IPS-NIHi7 (cell line): Measurements from ENCODE around the gene CDC40.
"Not testable (repeated sequence)": the region's sequence is repeated elsewhere in the genome, so short reads cannot be mapped to it uniquely, and the experiment has no call there.

Experiments used
- DNase-seq: peaks from one replicate; pipeline ENCODE4 v3.0.0; 2012; ENCODE audit warnings: mixed read lengths; ENCODE audit errors: extremely low spot score

Gene CDC40

DNA sequence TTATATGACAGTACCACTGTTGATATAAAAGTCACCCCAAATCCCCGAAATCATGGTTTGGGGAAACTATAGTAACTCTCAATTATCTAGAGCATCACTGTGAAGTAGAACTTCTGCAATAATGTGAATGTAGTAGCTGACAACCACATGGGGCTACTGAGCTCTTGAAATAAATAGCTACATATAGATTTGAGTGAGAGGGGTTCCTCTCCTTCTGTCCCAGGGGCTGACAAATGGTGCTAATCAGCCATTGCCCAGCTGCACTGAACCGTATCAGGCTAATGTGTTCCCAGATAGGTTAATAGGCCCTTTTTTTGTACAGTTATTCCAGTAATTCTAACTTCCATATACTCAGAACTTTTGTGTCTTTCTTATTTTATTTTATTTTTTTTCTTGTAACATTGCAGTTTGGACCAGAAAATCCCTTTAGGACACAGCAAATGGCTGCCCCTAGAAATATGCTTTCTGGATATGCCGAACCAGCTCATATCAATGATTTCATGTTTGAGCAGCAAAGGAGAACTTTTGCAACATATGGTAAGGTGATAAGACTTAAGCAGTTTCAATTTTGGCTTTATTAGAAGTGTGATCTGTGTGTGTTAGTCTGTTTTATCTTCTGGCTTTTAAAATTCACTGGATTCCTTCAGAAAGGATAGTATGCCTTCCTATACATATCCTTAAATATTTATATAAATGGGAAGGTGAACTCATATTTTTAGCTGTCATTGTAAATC is 21.1 kb downstream of the CDC40 start:
- no peak for DNase-seq

DNA sequence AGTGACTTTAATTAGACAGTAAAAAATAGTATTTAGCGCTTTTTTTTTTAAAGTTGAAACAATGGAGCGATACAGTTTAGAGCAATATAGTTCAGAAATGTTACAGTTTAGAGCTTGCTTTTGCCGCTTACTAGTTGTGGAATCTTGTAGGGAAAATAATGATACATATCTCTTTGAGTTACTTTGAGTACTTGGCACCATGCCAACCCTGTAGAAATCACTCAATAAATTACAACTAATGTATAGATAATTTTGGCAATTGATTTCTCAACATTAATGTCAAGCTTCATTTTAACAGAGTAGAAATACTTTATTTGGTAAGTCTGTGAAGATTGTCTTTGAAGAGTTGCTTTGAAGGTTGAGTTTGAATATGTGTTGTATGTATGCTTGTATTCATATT is 27.4 kb downstream of the CDC40 start:
- DNase-seq, result no peak

- DNase-seq, result no peak
These were observed 31.5 kb downstream of the CDC40 start for GRCh38 chr6:110211753-110212152.

DNA sequence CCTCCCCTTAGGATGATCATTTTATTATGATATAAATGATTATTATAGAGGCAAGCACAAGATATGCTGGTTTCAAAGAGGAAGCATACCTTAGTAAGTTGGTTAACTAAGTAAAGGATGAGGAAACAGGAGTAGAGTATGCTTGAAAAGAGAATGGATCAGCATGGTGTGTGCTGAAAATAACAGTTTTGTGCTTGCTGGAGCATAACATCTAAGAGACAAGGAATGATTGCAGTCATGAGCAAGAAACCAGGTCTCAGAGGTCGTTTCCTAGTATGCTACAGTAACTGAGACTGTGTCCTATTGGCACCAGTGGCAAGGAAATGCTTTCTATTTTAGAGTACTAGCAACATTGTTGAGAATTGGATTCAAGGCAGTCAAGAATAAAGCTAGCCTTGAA is 34.1 kb downstream of the CDC40 start:
- DNase-seq, result no peak

- DNase-seq, result no peak
These were observed 35.9 kb downstream of the CDC40 start for GRCh38 chr6:110216140-110216539.

DNA sequence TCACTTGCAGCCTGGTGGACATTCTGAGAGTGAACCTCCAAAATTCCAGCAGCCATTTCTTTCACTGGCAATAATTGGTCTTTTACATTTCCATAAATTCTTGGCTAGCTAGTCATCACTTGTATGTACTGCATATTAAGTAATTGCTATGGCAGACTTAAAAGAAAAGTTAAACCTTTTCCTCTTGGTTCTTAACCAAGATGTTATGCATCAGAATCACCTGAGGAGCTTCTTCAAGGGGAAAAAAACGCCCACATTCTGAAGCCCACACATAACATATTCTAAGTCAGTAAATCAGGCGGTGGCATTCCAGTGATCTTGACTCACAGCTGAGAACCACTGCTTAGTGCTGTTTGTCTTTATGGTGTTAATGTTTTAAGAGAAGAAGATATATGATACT is 37.0 kb downstream of the CDC40 start:
- no peak for DNase-seq

GRCh38 chr6:110221738-110222137 is 41.5 kb downstream of the CDC40 start:
- DNase-seq, result no peak

DNA sequence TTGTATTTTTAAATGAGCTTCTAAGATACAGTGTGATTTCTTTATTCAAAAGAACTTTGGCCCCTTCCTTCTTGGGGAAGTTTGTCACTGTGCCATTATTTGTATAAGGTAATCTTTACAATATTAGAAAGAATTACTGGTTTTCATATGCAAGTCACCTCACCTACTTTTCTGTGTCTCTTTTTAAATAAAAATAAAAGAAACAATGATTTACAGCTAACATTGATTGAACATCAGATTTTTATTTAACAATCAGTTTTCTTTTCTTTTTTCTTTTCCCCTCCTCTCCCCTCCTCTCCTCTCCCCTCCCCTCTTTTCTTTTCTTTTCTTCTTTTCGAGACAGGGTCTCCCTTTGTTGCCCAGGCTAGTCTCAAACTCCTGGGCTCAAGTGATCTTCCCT is 46.0 kb downstream of the CDC40 start:
- no peak for DNase-seq

DNA sequence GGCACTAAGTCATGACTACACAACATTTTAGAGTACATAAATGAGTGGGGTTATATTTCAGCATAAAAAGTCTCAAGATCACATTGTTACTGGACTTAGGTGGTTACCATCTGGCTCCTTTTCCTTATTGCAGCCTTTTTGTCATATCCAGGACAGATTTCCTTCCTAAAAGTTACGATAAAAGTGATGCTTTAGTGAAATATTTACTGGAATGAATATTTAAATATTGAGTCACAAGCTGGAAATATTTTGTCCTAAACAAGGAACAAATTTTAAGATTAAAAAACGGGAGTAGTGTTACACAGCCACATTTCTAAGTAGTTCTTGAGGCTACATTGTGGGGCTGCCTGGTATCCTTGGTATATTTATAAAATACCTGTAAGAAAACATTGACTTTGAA is 52.2 kb downstream of the CDC40 start:
- DNase-seq, result no peak

GRCh38 chr6:110233770-110234374 is 53.6 kb downstream of the CDC40 start:
- DNase-seq, result no peak

DNA sequence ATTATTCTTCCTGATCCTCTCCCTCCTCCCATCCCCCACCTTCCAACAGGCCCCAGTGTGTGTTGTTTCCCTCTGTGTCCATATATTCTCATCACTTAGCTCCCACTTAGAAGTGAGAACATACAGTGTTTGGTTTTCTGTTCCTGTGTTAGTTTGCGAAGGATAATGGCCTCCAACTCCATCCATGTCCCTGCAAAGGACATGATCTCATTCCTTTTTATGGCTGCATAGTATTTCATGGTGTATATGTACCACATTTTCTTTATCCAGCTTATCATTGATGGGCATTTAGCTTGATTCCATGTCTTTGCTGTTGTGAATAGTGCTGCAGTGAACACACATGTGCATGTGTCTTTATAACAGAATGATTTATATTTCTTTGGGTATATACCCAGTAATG is 55.8 kb downstream of the CDC40 start:
- not testable (repeated sequence) for DNase-seq

DNA sequence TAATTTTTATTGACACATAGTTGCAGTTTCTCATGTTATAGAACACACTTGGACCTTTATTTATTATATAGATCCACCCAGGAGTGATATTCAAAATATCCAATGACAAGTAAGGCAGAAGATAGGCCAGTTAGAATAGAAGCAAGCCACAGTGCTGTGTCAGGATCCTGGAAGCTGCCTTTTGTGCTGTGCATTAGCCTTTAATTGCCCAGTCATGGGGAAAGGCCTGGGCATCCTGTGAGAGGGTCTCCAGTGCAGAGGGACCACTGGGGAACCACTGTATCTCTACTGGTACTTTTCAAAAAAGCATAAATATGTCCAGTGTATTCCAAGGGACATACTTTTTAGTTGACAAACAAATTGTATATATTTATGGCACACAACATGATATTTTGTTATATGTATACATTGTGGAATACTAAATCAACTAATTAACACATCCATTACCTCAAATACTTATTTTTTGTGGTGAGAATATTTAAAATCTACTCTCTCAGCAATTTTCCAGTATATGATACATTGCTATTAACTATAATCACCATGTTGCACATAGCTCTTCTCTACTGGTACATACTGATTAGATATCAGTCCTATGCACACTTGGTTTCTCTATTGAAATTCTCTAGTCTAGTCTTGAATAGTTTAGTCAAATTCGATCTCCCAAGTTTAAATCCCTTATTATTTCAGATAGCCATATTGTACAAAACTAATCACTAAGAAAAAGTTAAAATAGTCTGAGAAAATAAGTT is 59.5 kb downstream of the CDC40 start:
- no peak for DNase-seq

DNA sequence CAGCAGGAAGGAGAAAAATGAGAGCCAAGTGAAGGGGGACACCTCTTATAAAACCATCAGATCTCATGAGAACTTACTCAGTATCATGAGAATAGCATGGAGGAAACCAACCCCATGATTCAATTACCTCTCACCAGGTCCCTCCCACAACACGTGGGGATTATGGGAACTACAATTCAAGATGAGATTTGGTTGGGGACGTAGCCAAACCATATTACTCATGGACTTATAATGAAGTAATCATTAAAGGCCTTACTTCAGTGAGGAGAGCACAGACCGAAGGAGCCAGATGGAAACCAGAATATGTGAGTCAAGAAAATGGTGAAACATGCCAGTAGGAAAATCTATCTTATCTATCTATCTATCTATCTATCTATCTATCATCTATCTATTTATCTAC is 64.4 kb downstream of the CDC40 start:
- DNase-seq, result not testable (repeated sequence)

DNA sequence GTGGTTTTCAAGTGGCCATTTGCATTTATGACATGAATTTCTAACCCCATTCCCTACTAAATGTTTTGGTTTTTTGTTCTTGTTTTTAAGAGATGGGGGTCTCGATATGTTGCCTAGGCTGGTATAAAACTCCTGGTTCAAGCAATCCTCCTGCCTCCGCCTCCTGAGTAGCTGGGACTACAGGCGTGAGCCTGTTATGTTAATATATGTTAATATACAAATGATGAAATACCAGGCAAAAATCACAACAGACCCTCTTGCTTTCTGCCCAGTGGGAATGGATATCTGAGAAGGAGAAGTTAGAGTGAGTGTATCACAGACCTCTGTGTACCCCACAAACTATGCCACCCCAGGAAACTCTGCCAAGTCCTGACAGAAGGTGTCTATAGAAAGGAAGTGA is 66.2 kb downstream of the CDC40 start:
- no peak for DNase-seq

DNA sequence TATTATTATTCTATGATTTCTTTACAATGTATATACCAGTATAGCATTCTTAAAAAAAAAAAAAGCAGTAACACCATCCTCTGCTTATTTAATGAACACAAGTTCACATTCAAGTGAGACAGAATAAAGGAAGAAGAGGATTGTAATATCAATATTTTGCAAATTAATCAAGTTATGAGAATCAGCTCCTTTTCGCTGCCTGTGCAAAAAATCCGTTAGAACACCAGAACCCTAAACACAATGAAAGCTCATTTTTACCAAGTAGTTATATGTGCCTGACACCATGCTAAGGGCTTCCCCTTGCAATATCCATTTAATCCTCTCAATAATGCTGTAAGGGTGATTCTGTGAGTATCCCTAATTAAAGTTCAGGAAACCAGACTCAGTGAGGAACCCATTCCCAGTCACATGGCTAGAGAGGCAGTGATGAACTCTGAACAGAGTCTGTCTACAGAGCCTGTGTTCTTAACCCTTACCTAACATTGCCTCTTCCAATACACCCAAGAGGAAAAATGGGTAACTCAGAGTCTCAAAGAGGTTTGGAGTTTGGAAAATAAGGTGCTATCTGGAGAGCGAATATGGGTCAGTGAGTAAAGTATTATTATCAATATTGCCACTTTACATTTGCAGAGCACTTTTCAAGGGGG is 66.8 kb downstream of the CDC40 start:
- no peak for DNase-seq

DNA sequence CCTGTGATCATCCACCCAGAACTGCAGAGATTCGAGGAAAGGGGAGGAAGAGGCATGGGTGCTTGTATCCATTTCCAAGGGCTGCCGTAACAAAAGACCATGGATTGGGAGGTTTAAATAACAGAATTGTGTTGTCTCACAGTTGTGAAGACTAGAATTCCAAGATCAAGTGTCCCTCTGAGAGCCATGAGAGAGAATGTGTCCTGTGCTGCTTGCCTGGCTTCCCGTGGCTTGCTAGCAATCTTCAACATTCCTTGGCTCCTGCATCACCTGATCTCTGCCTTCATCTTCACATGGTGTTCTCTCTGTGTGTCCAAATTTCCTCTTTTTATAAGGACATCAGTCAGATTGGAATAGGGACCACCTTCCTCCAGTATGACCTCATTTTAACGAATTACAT is 69.8 kb downstream of the CDC40 start:
- no peak for DNase-seq

DNA sequence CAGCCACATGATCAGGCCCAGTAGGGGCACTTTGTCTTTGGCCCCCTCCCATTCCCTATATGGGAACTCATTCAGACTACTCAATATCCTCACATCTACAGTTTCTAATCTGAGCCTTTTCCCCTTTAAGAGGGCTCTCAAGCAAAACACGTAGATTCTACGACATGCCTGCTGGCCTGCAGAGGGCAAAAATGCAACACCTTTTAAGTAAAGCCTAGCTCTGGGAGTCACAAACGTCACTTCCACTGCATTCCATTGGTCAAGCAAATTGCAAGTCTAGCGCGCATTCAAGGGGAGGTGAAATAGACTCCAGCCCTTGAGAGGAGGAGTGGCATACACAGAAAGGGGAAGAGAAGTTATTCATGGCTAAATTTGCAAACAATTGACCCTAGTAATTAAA is 70.6 kb downstream of the CDC40 start:
- peak; percentile 21 for DNase-seq

DNA sequence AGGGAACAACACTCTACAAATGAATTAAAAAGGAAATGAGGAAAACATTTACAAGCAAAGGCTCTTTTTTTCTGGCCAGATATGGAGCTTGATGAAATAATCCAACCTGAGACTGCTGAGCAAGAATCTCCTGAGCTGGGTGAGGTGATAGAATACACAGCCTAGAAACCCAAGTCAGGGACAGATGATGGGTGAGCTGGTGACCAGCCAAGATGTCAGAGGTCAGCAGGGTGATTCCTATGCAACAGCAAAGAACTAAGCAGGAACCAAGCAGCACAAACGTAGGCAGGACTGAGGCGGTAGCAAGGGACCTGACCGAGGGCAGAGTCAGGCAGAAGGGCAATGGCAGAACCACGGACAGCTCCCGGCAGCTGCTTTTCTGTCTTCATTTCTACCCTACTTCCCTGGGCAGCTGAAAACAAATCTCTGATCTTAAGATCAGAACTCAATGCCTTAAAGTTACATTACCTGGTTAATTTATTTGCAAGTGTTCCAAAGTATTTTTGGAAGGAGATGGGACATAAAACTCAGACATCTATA is 75.1 kb downstream of the CDC40 start:
- DNase-seq, result peak; percentile 83

DNA sequence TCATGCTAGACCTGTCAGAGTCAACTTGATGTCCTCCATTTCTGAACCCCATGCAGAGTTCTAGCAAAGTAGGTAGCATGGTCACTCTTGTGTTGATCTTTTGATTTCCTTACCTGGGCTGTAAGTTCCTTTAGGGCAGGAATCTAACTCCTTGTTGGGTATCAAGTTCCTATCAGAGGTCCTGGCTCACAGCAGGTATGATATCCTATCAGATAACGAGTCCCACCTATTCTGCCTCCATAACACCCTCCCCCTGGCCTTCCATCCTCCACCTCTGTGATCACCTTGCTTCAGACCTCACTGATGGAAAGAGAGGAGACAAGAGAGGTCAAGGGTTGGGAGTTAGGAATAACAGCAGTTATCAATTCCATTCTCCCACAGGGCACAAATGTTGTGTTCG is 76.1 kb downstream of the CDC40 start:
- DNase-seq, result no peak

DNA sequence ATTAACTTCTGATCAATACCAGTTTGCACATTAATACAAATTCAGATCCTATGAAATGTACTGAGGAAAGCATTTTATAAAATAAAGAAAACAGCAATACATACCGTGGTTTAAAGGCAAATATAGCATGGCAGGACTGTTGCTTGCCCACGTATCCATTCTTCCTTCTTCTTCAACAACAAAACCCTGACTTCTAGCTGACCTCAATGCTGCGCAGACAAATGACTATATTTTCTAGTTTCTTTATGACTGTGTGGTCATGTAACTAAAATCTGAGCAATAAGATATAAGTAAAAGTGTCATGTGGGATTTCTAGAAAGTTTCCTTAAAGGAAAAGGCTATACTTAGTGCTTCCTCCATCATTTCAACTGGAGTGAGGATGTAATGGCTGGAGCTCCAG is 85.0 kb downstream of the CDC40 start:
- no peak for DNase-seq

DNA sequence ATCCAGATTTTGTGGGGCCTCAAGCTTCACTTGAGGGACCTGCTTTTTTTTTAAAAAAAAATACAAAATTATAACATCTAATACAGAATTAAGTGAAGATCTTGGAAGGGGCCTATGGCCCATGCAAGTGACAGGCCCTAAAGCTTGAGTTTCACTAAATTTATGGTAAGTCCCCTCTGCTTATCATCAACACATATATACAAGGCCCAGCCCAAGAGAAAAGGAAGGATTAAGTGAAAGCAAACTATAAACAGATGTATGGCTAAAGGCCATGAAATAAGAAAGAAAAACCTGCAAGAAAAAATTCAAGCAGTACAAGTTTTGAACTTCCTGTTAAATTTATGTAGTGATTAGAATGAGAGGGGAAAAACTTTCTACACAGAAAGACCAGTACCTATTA is 86.8 kb downstream of the CDC40 start:
- DNase-seq, result no peak

GRCh38 chr6:110269623-110270022 is 89.4 kb downstream of the CDC40 start:
- no peak for DNase-seq
